NCI-H345 (cell line): Measurements from ENCODE around the gene OR5AU1.
A peak's percentile ranks its signal among the peaks of the same experiment; 100 is the strongest.

ENCODE experiments used
- DNase-seq: peaks from one replicate; lab custom pipeline; 2025; lab: John Stamatoyannopoulos, UW

The OR5AU1 gene

DNA sequence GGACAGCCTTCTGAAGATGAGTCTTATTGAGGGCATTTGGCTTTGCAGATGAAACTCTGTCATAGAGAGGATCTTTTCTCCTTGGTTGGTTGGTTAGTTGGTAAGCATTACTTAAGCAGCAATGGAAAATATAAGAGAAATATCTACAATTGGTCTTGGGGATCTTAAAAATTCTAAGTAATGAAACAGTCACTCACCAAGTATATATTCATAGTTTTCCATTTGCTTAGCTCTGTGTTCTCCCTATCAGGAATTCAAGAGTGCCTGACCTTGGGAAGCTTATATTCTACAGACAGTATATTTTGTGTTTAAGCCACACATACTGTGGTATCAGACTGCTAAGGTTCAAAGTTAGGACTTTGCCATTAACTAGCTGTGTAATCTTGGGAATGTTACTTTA is at the start of gene OR5AU1:
Gene OR5AU1 (minus strand): TSS at position 101 of the 400 bp plus-strand sequence. CDS start 191 bp downstream, outside the sequence.
- no peak for DNase-seq

DNA sequence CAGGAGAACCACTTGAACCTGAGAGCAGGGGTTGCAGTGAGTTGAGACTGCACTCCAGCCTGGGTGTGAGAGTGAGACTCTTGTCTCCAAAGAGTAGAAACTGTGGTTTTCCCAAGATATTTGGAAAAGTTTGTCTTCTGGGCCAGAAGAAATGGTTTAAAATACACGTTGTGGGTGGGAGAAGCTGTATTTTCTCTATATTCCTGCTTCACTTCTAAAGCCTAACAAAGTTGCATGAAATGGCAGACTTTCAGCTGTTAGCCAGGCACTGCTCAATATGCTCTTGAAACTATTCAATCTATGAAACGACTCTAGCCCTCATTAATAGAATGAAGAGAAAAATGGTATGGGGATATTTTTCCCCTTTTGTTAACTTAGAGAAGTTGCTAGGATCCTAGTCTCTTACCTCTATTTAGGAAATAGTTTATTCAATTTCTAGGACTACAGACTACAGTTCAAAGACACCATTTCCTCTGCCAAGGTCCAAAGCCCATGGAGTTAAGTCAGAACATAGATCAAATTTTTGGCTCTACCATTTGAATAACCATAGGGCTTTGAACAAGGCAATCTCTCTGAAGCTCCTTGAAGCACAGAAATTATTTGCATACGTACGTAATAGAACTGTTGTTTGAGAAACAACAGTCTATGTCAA is 49.3 kb upstream of the OR5AU1 start:
- no peak for DNase-seq

DNA sequence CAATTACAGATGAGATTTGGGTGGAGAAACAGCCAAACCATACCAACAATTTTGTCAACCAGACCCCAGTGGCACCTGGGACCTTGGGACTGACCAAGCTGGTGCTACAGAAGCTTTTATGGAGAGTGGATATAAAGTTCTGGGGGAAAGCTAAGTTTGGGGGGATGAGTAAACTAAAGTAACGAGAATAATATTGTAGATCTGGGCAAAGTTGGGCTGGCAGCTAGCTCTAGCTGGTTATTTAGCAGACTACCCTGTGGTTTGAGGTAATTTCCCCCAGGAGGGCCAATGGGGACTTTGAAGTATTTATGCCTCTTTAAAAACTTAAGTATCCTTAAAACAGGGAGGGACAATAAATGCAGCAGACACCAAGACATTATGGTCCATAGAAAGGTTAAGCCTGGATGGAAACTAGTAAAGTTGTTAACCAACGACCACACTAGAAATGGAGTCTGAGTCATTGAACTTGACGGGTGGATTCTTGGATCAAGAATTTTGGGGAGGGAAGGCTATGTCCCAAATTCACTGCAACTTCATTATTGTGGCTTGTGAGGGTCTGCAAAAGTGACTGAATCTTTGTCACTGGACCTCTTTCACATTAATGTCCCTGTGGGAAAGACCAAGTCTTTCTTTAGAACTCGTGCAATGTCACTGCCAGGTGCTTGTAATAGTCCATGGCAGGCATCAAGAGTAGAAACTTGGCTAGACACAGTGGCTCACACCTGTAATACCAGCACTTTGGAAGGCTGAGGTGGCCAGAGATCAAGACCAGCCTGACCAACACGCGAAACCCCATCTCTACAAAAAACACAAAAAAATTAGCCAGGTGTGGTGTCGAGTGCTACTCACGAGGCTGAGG is 48.5 kb upstream of the OR5AU1 start:
- no peak for DNase-seq

DNA sequence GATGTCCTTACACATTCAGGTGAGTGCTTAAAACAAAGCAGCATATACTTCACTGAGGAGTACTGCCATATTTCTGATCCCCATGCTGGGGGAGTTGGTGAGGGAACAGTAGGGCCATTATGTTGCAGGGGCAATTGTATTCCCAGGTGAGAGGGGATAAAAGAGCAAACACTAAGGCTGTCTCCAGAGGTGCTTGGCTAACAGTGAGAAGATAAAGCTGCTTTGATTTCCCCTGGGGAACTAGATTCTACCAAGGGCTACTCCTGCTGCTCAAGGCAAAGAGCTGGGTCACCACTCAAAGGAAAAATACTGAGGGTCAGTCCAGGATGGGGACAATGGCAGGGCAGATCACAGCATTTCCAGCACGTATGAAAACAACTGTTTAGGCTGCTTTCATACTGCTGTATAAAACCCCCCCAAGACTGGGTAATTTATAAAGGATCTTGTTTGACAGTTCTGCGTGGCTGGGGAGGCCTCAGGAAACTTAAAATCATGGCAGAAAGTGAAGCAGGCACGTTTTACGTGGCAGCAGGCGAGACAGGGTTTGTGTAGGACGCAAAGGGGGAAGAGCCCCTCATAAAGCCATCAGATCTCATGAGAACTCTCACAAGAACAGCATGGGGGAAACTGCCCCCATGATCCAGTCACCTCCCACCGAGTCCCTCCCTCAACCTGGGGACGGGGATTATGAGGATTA is 47.8 kb upstream of the OR5AU1 start:
- no peak for DNase-seq

DNA sequence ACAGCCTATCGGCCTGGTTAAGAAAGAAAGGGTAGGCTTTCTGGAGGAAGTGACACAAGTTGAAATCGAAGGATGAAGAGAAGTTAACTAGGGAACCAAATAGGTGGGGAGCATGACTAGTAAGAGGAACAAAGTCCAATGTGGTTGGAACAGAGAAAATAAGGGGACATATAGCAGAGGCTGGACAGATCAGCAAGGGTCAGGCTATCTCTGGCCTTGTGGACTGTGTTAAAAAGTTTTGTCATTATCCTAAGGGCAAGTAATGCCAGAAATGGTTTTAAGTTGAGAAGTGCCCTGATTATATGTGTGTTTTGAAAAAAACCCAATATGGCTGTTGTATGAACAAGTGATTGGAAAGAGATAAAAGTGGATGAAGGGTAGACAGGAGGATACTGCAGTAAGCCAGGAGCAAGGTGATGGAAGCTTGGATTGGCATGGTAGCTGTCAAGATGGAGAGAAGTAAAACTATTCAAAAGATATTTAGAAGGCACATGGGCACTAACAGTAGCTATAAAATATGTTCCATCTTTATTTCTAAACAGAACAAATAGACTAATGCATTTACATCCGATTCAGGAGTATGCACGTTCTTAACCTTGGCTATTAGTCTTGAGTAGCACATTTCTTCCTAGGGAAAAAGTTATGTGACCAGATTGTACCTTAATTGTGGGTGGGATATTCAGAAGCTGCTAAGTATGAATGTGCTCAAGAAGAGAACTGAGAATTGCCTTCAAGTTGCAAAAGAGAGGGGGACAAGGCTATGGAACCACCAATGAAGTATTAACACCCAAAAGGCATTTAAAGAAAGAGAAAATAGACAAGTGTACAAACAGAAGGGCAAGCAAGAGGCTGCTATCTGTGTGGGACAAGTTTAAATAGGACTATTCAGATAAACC is 46.8 kb upstream of the OR5AU1 start:
- no peak for DNase-seq

DNA sequence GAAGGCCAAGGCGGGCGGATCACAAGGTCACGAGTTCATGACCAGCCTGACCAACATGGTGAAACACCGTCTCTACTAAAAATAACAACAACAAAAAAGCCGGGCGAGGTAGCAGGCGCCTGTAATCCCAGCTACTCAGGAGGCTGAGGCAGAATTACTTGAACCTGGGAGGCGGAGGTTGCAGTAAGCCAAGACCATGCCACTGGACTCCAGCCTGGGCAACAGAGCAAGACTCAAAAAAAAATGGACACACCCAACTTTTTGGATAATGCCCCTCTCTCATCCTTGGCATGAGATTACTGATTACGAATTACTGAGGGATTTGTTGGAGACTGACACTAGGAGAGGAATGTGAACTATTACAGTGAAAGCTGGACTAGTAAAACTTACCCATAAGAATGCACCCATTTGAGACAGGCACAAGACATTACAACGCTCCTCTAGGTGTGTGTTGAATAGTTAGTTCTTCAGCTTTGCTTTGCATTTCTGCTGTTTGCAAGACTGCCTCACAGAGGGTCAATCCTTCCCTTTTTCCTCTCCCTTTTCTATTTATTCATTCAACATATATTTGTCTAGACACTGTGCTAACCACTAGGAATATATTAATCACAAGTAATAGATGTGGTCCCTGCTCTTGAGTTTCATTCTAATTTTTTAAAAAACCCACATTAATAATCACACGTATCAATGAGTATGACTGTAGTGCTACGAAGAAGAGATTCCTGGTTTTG is 46.0 kb upstream of the OR5AU1 start:
- DNase-seq: no peak

DNA sequence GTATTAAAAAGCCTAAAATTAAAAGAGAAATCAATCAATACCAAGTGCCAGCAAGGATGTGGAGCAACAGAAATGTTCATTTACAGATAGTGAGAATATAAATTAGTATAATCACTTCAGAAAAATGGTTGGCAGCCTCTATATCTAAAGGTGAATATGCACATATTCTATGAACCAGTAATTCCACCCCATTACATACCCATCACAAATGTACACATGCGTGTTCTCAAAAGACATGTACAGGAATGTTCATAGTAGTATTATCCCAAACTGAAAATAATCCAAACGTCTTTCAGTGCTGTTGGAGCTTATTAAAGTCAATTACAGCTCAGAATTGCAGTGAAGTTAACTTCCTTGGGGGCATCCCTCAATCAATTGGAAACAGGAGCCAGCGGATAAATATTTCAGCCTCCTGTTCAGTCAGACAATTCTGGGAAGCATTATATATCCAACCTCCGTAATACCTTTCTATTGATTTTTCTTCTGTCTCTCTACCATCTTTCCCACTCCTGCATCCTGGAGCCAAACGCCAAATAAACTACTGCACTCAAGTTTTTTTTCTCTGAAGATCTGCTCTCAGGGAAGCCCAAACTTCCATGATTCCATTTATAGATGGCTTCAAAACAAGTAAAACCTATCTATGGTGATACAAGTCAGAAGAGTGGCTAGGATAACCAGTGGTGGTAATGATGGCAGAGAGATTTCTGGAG is 45.0 kb upstream of the OR5AU1 start:
- DNase-seq: no peak

DNA sequence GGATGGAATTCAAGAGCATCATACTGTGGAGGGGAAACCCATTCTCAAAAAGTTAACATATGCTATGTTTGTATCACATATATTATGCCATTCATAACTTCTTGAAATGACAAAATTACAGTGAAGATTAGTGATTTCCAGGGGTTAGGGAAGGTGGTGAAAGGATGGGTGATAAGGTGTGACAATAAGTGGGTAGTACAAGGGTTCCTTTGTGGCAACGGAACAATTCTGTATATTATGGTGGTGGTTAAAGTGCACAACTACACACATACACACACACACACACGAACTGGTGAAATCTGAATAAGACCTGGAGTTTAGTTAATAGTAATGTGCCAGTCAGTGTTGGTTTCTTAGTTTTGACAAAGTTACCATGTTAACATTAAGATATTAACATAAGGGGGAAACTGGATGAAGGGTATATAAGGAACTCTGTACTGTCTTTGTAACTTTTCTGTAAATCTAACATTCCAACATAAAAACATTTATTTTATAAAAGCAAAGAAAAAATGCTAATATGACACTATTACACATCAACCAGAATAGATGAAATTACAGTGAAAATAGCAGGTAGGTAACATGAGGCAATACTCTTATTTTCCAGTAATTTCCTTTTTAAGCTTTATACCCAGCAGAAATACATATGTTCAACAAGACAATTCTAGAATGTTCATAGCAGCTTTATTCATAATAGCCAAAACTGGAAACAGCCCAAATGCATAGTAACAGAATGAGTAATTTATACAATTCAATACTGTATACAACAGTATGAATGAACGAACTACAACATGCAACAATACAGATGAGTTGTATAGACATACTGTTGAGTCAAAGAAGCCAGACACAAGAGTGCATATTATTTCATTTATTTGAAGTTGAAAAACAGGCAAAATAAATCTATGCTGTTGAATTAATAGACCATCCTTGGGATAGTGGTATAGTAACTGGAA is 44.0 kb upstream of the OR5AU1 start:
- no peak for DNase-seq

DNA sequence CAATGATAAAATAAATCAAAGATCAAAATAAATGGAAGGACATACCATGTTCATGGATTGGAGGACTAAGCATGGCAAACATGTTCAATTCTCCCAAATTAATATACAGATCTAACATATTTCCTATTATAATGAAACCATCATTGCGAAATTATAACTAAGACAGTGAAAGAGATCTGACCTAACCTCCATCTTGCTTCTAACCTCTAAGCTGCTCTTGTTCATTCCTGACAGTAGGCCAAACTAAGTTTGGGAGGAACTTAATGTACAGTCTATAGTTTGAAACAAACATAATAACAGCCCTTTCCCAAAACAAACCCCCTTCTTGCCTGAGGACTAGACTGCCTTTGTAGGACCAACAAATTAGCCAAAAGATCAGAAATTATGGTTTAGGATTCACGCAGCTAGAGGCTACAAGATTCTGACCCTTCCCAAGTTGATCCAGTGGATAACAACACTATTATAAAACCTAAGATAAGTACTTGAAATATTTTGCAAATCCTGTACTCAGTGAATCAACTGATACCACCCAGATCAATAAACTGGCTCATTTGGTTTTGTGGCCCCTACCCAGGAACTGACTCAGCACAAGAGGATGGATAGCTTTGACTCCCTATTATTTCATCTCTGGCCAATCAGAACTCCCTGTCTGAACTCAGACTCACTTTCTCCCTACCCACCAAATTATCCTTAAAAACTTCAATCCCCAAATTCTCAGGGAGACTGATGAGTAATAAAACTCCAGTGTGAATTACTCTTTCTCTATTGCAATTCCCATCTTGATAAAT is 41.7 kb upstream of the OR5AU1 start:
- DNase-seq: no peak

DNA sequence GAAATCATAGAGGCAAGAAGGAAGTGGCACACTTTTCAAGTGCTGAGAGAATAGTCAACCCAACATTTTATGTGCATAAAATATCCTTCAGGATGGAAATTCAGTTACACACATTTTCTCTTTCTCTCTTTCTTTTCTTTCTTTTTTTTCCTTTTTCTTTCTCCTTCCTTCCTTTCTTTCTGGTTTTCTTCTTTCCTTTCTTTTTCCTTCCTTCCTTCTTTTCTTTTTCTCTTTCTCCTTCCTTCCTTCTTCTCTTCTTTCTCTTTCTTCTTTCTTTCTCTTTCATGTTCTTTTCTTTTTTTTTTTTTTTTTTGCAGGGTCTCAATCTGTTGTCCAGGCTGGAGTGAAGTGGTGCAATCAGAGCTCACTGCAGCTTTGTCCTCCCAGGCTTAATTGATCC is 38.7 kb upstream of the OR5AU1 start:
- DNase-seq: no peak

DNA sequence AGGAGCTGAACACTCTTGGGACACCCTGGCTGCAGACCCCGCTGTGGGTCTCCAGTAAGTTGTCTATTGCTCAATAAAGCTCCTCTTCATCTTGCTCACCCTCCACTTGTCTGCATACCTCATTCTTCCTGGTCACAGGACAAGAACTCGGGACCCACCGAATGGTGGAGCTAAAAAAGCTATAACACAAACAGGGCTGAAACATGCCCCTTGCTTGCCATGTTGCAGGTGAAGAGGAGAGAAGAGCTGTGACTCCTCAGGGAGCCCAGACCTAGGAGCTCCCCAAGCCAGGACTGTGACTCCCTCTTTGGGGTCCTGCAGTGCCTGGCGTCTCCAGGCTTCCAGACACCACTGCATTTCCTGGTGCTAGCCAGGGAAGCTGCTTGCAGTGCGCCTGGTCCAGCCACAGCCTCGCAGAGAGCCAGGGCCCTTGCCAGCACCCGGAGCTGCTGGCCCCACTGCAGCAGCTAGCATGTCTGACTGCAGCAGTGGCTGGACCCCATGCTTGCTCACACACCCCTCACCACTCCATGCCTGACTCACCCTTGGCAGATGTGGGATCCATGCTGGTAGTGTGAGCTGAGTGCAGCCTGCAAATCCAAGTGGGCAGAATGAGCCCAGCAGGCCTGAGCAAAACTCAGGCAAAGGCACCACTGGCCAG is 37.1 kb upstream of the OR5AU1 start:
- DNase-seq: no peak

DNA sequence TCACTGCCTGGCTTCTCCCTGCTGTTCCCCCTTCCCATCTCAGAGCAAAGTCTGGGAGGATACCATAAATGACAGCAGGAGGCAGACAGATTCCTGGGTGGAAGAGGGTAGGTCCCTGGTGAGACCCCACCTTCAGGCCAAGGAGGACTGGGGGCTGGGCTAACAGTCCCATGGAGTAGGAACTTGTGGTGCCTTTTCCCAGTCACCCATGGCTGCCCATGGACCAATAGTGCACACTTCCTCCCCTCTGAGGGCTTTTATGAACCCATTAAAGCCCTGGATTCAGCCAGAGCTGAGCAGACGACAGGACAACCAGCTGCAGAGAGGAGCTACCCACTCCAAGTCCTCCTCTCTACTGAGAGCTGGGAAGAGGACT is 36.6 kb upstream of the OR5AU1 start:
- no peak for DNase-seq

DNA sequence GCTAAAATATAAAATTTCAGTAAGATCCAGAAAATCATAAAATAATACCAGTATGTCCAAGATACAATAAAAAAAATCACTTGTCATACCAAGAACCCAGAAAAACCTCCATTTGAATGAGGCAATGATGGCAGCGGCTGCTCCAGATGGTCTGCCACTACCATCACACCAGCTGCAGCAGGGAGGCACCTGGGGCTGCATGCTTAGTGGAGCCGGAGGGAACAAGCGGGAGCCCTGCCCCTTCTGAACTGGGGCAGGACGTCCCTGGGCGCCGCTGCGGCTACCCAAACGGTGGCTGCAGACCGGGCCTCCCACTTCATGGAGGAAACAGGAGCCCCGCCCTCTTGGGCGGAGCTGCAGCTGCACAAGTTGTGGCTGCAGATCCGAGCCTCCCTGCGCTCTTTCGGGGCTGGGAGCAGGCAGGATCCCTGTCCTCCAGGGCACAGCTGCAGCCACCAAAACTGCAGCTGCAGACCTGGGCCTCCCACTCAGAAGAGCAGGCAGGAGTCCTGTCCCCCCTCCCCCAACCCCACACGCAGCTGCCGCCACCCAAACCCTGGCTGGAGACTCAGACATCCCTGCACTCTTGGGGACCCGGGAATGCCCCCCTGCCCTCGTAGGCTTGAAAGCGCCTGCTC is 36.1 kb upstream of the OR5AU1 start:
- peak; percentile 71 for DNase-seq

DNA sequence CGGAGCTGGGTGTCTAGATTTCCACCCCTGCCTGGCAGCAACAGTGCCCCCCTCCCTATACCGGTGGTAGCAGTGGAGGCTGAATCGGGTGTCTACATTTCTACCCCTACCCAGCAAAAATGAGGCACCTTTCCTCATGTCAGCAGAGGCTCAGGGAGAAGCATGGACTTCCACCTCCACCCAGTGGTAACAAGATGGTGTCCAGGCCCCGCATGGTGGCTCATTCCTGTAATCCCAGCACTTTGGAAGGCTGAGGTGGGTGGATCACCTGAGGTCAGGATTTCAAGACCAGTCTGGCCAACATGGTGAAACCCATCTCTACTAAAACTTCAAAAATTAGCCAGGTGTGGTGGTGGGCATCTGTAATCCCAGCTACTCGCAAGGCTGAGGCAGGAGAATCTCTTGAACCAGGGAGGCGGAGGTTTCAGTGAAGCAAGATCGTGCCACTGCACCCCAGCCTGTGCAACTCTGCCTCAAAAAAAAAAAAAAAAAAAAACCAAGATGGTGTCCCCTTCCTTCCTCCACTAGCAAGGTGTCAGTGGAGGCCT is 35.5 kb upstream of the OR5AU1 start:
- DNase-seq: no peak

DNA sequence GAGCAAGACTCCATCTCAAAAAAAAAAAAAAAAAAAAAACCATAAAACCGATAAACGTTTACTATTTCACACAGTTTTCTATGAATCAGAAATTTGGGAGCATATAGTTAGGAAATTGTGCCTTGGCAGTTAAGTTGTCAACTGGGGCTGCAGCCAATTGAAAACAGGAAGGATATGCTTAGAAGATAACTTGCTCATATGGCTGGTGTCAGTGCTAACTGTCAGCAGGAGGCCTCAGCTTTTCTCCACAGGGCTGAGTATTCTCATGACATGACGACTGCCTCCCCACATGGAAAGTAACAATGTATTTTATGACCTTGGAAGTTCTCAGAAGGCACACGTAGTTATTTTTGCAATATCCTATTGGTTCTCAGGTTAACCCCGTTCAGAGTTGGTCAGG is 29.6 kb upstream of the OR5AU1 start:
- no peak for DNase-seq

DNA sequence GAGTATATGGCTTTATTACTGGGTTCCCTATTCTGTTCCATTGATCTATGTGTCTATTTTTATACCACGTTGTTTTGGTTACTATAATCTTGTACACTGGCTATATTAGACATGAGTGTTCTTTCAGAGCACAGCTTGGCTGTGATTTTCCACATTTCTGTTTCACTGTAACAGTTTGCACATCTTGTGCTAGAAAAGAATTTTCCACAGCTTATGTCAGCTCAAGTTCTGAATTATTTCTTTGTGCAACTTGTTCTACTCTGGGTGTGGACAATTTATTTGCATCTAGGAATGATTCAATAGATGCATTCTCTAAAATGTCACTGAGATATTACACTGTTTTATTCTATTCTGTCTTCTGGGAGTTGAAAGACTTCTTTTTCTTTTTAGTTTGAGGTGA is 28.4 kb upstream of the OR5AU1 start:
- DNase-seq: no peak

DNA sequence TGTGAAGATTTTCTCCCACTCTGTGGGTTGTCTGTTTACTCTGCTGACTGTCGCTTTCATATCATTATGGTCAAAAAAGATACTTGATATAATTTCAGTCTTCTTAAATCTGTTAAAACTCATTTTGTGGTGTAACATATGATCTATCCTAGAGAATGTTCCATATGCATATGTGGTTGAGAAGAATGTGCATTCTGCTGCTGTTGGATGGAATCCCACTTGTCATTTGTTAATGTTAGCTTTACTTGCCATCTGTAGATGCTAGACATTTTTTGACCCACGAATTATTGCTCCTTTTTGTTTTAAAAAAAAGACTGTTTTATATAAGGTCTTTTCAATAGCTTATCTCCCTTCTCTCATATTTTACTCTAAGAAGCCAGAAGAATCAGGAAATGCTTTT is 26.3 kb upstream of the OR5AU1 start:
- DNase-seq: no peak
